Fibroblast of peridontal ligament (primary cell): ENCODE results near the gene FANCI.

ENCODE experiments used
- DNase-seq: peaks from one replicate; pipeline ENCODE4 v3.0.0-alpha.2; 2010; ENCODE audit errors: extremely low read depth

The FANCI gene

GRCh38 chr15:89307046-89307587 is 63.3 kb downstream of the FANCI start:
- peak; percentile 53 for DNase-seq

GRCh38 chr15:89307791-89308190 is 64.0 kb downstream of the FANCI start:
- DNase-seq, result peak; percentile 51

GRCh38 chr15:89308236-89308635 is 64.5 kb downstream of the FANCI start:
- DNase-seq, result no peak

GRCh38 chr15:89309993-89310392 is 66.2 kb downstream of the FANCI start:
- DNase-seq, result no peak

GRCh38 chr15:89315375-89315929 is 71.7 kb downstream of the FANCI start:
- DNase-seq, result no peak

GRCh38 chr15:89316504-89316903 is 72.7 kb downstream of the FANCI start:
- no peak for DNase-seq

GRCh38 chr15:89317186-89317720 is 73.5 kb downstream of the FANCI start:
- no peak for DNase-seq

GRCh38 chr15:89319678-89320077 is 75.9 kb downstream of the FANCI start:
- no peak for DNase-seq

- no peak for DNase-seq
Observed at GRCh38 chr15:89320200-89320599, 76.4 kb downstream of the FANCI start.

- DNase-seq, result no peak
Observed at GRCh38 chr15:89321521-89322410, 78.0 kb downstream of the FANCI start.

GRCh38 chr15:89322822-89323221 is 79.0 kb downstream of the FANCI start:
- DNase-seq, result no peak

GRCh38 chr15:89323825-89324224 is 80.0 kb downstream of the FANCI start:
- no peak for DNase-seq

- DNase-seq, result no peak
Observed at GRCh38 chr15:89325039-89325803, 81.4 kb downstream of the FANCI start.

GRCh38 chr15:89326316-89326715 is 82.5 kb downstream of the FANCI start:
- DNase-seq, result no peak

GRCh38 chr15:89327113-89327512 is 83.3 kb downstream of the FANCI start:
- no peak for DNase-seq

GRCh38 chr15:89328398-89329254 is 84.8 kb downstream of the FANCI start:
- no peak for DNase-seq

- no peak for DNase-seq
Observed at GRCh38 chr15:89329329-89330084, 85.7 kb downstream of the FANCI start.

GRCh38 chr15:89330119-89330518 is 86.3 kb downstream of the FANCI start:
- DNase-seq, result no peak

GRCh38 chr15:89330881-89331595 is 87.3 kb downstream of the FANCI start:
- no peak for DNase-seq

- DNase-seq, result no peak
Observed at GRCh38 chr15:89332446-89332845, 88.7 kb downstream of the FANCI start.
